Measurements from ENCODE around the gene RALGPS1. TPM values are rescaled to one million over a fixed set of nuclear protein-coding genes. Genes with fewer than 3 reads are reported as not detected.
A peak's percentile ranks its signal among the peaks of the same experiment; 100 is the strongest.

RALGPS1 gene
- total and polyA plus RNA-seq, 7 donors, result 3.9 to 7.7 (median 5.4) TPM

- Histone ChIP-seq H3K27ac (peak overlapping the region; percentile 83), H3K4me3 (no peak overlapping the region), H3K9me3 (no peaks in the 10 kb centered on the region), H3K4me1 (peaks cover 48% of the 10 kb centered on the region), H3K36me3 (ENCODE audit: insufficient read depth in 1 of 2, low read depth in 1 of 2) (no peaks in the 10 kb centered on the region), H3K27me3 (ENCODE audit: insufficient read depth in 3 of 3, low read length in 2 of 3) (no peaks in the 10 kb centered on the region)
- ATAC-seq (no peak), DNase-seq (peak in 1 of 2 donors; percentile 51)
- TF ChIP-seq CTCF (IDR thresholded peaks at IDR 0.05), result no peak
- intact Hi-C loops (cut with DNase I), result no loop called here
- WGBS, 3 donors, result 72 to 74% (median 72%) methylated on average over 5 of the region's 5 CpGs
Measured at GRCh38 chr9:127189628-127190027, 275.0 kb downstream of the RALGPS1 start.

- Histone ChIP-seq H3K9me3 (no peaks in the 10 kb centered on the region), H3K4me3 (no peak overlapping the region), H3K27me3 (ENCODE audit: insufficient read depth in 3 of 3, low read length in 2 of 3) (no peaks in the 10 kb centered on the region), H3K27ac (no peak overlapping the region), H3K36me3 (ENCODE audit: insufficient read depth in 1 of 2, low read depth in 1 of 2) (no peaks in the 10 kb centered on the region), H3K4me1 (peaks cover 50% of the 10 kb centered on the region)
- no peak for DNase-seq
- 69 to 97% (median 87%) methylated on average over 3 of the region's 3 CpGs for WGBS, 3 donors
- ATAC-seq, result no peak
- no peak for TF ChIP-seq CTCF (IDR thresholded peaks at IDR 0.05)
- intact Hi-C loops (cut with DNase I), result no loop called here
Measured at GRCh38 chr9:127192744-127193143, 278.2 kb downstream of the RALGPS1 start.

- no peak overlapping the region for H3K4me3 ChIP-seq
- peaks cover 49% of the 10 kb centered on the region for H3K4me1 ChIP-seq
- TF ChIP-seq CTCF (IDR thresholded peaks at IDR 0.05), result no peak
- H3K9me3 ChIP-seq, result no peaks in the 10 kb centered on the region
- ATAC-seq, result no peak
- H3K27me3 ChIP-seq (ENCODE audit: insufficient read depth in 3 of 3, low read length in 2 of 3), result no peaks in the 10 kb centered on the region
- DNase-seq, result peak in 1 of 2 donors; percentile 39
- WGBS, 3 donors, result 93 to 100% (median 100%) methylated on average over 1 of the region's 1 CpG
- no peak overlapping the region for H3K27ac ChIP-seq
- no peaks in the 10 kb centered on the region for H3K36me3 ChIP-seq (ENCODE audit: insufficient read depth in 1 of 2, low read depth in 1 of 2)
- intact Hi-C loops (cut with DNase I), result no loop called here
Measured at GRCh38 chr9:127193483-127193882, 278.9 kb downstream of the RALGPS1 start.

GRCh38 chr9:127194881-127195713, 280.5 kb downstream of the RALGPS1 start:
- H3K4me1 ChIP-seq, result peaks cover 45% of the 10 kb centered on the region
- 72 to 83% (median 77%) methylated on average over 12 of the region's 12 CpGs for WGBS, 3 donors
- peak; percentile 30 for TF ChIP-seq CTCF (IDR thresholded peaks at IDR 0.05)
- H3K27me3 ChIP-seq (ENCODE audit: insufficient read depth in 3 of 3, low read length in 2 of 3), result no peaks in the 10 kb centered on the region
- no peaks in the 10 kb centered on the region for H3K36me3 ChIP-seq (ENCODE audit: insufficient read depth in 1 of 2, low read depth in 1 of 2)
- intact Hi-C loops (cut with DNase I), result loop anchor here (5.0 kb wide), 2 partner anchors 73 to 228 kb away; partner anchors contain the start of gene ANGPTL2 (in 1 of the 2)
- no peaks in the 10 kb centered on the region for H3K9me3 ChIP-seq
- peak; percentile 33 to 81 (median 74) for ATAC-seq
- DNase-seq, result peak in 1 of 2 donors; percentile 52
- peak overlapping the region; percentile 58 for H3K27ac ChIP-seq
- no peak overlapping the region for H3K4me3 ChIP-seq
